ENCODE measurements around the gene DRD3.

DRD3 gene

DNA sequence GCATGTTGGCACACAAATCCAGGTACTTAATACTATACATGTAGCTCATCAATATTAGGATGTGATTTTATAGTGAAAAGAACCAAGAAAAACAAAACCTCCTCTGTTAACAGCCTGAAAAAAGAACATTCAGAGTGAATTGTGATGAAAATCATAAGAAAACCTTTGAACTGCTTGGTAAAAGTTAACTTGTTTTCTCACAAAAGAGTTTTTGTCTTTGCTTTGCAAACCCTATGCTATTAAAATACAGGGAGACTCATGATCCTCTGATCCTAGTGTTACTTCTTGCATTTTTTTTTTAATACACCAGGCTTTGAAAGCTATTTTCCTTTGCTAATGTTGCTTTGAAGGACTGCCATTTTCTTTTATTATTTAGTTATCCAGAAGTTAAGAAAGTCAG is 98.7 kb downstream of the DRD3 start:
- FAIRE-seq (no peak), DNase-seq (ENCODE audit: insufficient read length, low spot score) (no peak)

DNA sequence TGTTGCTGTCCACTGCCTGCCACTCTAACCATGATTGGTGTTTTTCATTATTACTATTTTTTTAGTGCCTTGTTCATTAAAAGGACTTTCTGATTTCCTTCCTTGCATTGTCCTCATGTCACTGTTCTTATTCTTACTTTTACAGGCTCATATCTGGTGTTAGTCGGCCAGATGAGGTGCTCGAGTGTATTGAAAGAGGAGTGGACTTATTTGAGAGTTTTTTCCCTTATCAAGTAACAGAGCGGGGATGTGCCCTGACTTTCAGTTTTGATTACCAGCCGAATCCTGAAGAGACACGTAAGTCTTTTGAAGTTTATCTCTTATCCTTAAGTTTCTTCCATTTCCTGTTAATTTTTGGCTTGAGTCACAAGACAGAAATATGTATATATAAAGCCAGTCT is 99.1 kb downstream of the DRD3 start:
- FAIRE-seq (no peak), DNase-seq (ENCODE audit: insufficient read length, low spot score) (no peak)

DNA sequence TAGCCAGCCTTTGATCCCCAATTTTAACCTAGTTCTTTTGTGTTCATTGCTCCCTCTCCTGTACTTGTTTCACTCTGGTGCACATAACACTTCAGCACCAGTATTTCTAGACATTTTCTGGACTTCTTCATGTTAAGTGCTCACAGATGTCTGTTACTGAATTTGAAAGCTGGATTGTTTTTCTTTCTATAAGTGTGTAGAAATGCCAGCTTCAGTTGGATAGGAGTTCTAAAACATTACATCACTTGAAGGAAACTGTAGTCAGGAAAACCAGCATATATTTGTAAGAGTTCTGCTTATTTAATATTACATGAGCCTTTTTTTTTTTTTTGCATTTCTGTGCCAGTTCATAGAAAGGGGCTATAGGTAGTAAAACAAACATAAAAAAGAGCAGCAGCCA is 100.7 kb downstream of the DRD3 start:
- FAIRE-seq (no peak), DNase-seq (ENCODE audit: insufficient read length, low spot score) (no peak)

Measured in GM19239 (cell line).